ENCODE results near the gene NBPF8.
A peak's percentile ranks its signal among the peaks of the same experiment; 100 is the strongest.
"Not testable (repeated sequence)": the region's sequence is repeated elsewhere in the genome, so short reads cannot be mapped to it uniquely, and the experiment has no call there.

Gene NBPF8, protein sequence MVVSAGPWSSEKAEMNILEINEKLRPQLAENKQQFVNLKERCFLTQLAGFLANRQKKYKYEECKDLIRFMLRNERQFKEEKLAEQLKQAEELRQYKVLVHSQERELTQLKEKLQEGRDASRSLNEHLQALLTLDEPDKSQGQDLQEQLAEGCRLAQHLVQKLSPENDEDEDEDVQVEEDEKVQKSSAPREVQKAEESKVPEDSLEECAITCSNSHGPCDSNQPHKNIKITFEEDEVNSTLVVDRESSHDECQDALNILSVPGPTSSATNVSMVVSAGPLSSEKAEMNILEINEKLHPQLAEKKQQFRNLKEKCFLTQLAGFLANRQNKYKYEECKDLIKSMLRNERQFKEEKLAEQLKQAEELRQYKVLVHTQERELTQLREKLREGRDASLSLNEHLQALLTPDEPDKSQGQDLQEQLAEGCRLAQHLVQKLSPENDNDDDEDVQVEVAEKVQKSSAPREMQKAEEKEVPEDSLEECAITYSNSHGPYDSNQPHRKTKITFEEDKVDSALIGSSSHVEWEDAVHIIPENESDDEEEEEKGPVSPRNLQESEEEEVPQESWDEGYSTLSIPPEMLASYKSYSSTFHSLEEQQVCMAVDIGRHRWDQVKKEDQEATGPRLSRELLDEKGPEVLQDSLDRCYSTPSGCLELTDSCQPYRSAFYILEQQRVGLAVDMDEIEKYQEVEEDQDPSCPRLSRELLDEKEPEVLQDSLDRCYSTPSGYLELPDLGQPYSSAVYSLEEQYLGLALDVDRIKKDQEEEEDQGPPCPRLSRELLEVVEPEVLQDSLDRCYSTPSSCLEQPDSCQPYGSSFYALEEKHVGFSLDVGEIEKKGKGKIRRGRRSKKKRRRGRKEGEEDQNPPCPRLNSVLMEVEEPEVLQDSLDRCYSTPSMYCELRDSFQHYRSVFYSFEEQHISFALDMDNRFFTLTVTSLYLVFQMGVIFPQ

DNA sequence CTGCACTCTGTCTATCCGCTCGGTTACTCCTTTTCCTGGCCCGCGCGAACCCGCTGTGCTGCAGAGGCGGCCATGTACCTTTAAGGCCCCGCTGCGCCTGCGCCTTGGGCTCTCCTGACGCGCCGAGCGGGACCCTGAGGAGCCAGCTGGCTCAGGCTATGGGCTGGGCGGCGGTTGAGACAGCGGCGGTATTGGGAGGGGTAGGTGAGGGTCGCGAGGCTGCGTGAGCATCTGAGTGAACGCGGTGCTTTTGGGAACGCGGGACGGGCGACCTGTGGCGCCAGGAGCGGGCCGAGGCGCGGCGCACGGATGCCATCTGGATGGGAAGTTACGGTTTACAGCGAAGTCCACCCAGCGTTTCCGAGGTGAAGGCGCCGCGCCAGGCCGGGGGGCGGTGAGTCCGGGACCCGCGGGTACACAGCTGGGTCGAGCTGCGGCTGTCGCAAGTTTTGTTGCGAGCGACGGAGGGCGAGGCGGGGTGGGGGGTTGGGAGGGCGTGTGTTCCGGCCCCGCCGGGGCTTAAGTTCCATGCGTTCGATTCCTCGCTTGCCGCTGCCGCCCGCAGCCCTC is at the start of gene NBPF8:
Gene NBPF8, plus strand, starts transcription at position 125 of the 570 bp plus-strand sequence. CDS start 21,488 bp downstream, outside the sequence.
- Histone ChIP-seq H3K27ac (ENCODE audit: low read depth, low read length, poor library complexity, severe bottlenecking) (peak within 1 kb of the TSS; percentile 30), H3K4me2 (ENCODE audit: low read length) (peak within 1 kb of the TSS; percentile 76), H3K9ac (ENCODE audit: low read length) (peak within 1 kb of the TSS; percentile 59), H3K4me3 (ENCODE audit: low read depth, low read length, poor library complexity, severe bottlenecking) (peak within 1 kb of the TSS; percentile 64)
- H3K36me3 ChIP-seq (ENCODE audit: insufficient read depth, low read length); H3K9me3 ChIP-seq (ENCODE audit: low read length); H2AFZ ChIP-seq (ENCODE audit: low read length); H4K20me1 ChIP-seq (ENCODE audit: insufficient read depth, low read length); H3K27me3 ChIP-seq (ENCODE audit: insufficient read depth, low read length); H3K4me1 ChIP-seq (ENCODE audit: insufficient read depth, low read length, severe bottlenecking); H3K79me2 ChIP-seq (ENCODE audit: insufficient read depth, low read length); H3K9me2 ChIP-seq (ENCODE audit: low read depth, low read length); H3F3A ChIP-seq (ENCODE audit: insufficient read depth, low read length): not testable (repeated sequence)

DNA sequence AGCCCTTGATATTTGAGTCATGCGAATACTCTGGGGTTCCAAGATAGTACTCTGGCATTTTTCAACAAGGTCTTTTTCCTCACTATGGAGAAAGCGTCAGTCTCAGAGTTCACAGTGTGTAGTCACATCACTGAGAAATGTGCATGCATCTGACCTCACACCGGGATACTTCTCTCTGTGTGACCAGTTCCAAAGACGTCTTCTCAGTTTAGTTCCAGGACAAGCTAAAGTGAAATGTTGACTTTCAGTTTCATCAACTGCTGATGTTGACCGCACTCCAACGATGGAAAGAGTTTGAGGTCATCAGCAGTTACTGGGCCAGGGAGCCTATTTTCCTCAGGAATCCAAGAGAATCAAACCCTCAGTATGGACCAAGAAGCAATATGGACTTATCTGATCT is 47.1 kb upstream of the NBPF8 start:
- H2AFZ ChIP-seq (ENCODE audit: low read length); H3K9me3 ChIP-seq (ENCODE audit: low read length); H3K9ac ChIP-seq (ENCODE audit: low read length); H3K36me3 ChIP-seq (ENCODE audit: insufficient read depth, low read length); H3K9me2 ChIP-seq (ENCODE audit: low read depth, low read length); H3K4me3 ChIP-seq (ENCODE audit: low read depth, low read length, poor library complexity, severe bottlenecking); H3K79me2 ChIP-seq (ENCODE audit: insufficient read depth, low read length); H3K27me3 ChIP-seq (ENCODE audit: insufficient read depth, low read length); H4K20me1 ChIP-seq (ENCODE audit: insufficient read depth, low read length); H3F3A ChIP-seq (ENCODE audit: insufficient read depth, low read length); H3K4me1 ChIP-seq (ENCODE audit: insufficient read depth, low read length, severe bottlenecking); H3K27ac ChIP-seq (ENCODE audit: low read depth, low read length, poor library complexity, severe bottlenecking); H3K4me2 ChIP-seq (ENCODE audit: low read length): not testable (repeated sequence)

DNA sequence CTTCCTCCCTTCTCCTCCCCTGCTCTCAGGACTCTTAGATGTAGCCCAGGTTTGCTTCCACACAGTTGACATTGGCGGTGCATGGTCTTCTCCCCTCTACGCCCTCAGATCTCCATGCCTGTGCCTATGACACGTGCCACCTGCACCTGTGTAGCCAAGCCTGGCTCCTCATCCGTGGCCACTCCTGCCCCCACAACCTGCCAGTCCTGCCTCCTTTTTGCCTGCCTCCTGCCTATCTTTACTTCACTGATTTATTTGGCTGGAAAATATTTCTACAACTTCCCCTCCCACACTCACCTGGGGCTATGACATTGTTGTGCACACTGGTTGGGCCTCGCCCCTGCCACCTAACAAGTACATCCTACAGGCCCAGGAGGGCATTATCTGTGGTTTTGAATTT is 28.2 kb upstream of the NBPF8 start:
- not testable (repeated sequence) for H3K4me1 ChIP-seq (ENCODE audit: insufficient read depth, low read length, severe bottlenecking); H3K4me2 ChIP-seq (ENCODE audit: low read length); H3K79me2 ChIP-seq (ENCODE audit: insufficient read depth, low read length); H3K4me3 ChIP-seq (ENCODE audit: low read depth, low read length, poor library complexity, severe bottlenecking); H4K20me1 ChIP-seq (ENCODE audit: insufficient read depth, low read length); H3K9ac ChIP-seq (ENCODE audit: low read length); H3K36me3 ChIP-seq (ENCODE audit: insufficient read depth, low read length); H3K27ac ChIP-seq (ENCODE audit: low read depth, low read length, poor library complexity, severe bottlenecking); H3K27me3 ChIP-seq (ENCODE audit: insufficient read depth, low read length); H3K9me3 ChIP-seq (ENCODE audit: low read length); H2AFZ ChIP-seq (ENCODE audit: low read length); H3F3A ChIP-seq (ENCODE audit: insufficient read depth, low read length); H3K9me2 ChIP-seq (ENCODE audit: low read depth, low read length)

DNA sequence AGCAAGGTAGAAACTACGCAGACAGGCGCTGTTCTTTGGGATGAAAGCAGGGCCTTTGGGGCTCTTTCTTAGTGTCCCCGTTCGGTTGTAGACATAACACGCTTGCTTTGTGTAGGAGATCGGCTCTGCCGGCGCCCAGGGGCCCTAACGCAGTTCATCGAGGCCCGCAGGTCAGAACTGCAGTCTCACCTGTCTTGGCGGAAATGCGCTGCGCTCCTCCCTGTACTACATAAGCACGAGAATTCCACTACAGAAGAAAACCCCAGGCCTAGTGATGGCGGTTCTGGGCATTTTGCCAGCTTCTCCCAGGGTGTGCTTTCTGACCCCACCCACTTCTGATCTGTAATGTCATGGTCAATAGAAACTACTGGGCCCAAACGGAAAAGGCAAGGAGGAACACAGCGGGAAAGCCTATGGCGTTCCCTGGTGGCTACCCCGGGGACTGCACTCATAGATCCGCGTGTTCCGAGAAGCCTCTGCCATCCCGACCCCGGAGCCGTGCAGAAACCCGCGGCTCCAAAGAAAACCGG is 26.2 kb upstream of the NBPF8 start:
- H3K4me2 ChIP-seq (ENCODE audit: low read length); H3K27me3 ChIP-seq (ENCODE audit: insufficient read depth, low read length); H3K27ac ChIP-seq (ENCODE audit: low read depth, low read length, poor library complexity, severe bottlenecking); H3K79me2 ChIP-seq (ENCODE audit: insufficient read depth, low read length); H3F3A ChIP-seq (ENCODE audit: insufficient read depth, low read length); H3K9ac ChIP-seq (ENCODE audit: low read length); H4K20me1 ChIP-seq (ENCODE audit: insufficient read depth, low read length); H3K9me3 ChIP-seq (ENCODE audit: low read length); H3K36me3 ChIP-seq (ENCODE audit: insufficient read depth, low read length); H3K9me2 ChIP-seq (ENCODE audit: low read depth, low read length); H3K4me1 ChIP-seq (ENCODE audit: insufficient read depth, low read length, severe bottlenecking); H3K4me3 ChIP-seq (ENCODE audit: low read depth, low read length, poor library complexity, severe bottlenecking); H2AFZ ChIP-seq (ENCODE audit: low read length): not testable (repeated sequence)

DNA sequence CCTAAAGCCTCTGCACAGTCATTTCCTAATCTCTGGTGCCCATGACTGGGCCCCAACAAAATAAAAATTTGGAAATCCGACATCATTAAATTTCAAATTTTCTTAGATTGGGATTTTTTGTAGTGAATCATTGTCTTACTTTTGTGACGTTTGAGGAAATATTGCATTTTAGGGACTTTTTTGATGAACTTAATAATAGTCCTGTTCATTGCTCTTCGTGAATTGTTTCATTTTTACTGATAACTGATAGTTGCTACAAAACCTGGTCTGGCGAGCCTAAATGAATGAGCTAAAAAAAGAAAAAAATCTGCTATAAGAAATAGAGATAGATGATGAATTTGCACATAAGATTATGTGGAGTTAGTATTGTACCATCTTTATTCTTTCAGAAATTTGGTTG is 23.5 kb upstream of the NBPF8 start:
- H3K4me3 ChIP-seq (ENCODE audit: low read depth, low read length, poor library complexity, severe bottlenecking); H3K4me2 ChIP-seq (ENCODE audit: low read length); H3K9me2 ChIP-seq (ENCODE audit: low read depth, low read length); H3K27me3 ChIP-seq (ENCODE audit: insufficient read depth, low read length); H3K27ac ChIP-seq (ENCODE audit: low read depth, low read length, poor library complexity, severe bottlenecking); H3K79me2 ChIP-seq (ENCODE audit: insufficient read depth, low read length); H2AFZ ChIP-seq (ENCODE audit: low read length); H4K20me1 ChIP-seq (ENCODE audit: insufficient read depth, low read length); H3K9me3 ChIP-seq (ENCODE audit: low read length); H3F3A ChIP-seq (ENCODE audit: insufficient read depth, low read length); H3K4me1 ChIP-seq (ENCODE audit: insufficient read depth, low read length, severe bottlenecking); H3K36me3 ChIP-seq (ENCODE audit: insufficient read depth, low read length); H3K9ac ChIP-seq (ENCODE audit: low read length): not testable (repeated sequence)

DNA sequence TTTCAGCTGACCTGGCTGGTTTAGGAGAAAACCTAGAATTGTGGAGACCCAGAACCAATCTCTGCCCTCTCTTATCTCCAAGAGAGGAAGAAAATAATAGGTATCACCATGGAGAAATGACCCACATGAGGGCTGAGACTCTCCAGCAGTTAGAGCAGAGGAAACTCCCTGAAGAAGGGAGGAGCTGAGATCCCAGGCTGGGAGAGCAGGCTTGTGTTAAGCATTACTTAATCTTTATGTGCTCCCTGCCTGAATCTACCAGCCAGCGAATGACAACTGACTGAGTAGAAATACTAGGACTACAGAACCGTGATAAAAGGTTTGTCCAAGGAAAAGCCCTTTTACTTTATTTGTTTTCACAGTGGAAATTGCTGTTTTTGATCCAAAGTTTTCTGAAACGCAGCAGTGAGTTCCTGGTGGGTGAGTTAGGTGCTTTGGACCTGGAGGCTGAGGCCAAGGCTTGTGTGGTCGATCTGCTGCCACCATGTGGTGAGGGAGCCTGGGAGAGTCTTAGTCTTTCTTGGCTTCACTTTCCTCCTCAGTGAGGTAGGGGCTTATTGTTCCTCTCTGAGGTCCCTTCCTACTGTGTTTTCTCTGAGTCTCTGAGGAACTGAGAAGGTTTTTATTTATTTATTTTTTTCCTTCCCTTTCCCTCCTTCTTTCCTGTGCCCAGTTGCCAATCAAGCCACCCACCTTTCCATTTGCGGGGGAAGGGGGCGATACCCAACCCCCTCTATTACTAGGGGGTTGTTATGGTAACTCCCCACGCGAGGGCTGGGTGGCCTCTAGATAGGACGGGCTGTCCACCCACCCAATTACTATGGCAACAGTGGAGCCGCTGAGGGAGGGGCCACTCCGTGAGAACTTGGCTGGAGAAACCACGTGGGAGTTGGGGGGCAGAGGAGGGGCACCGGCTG is 21.3 kb upstream of the NBPF8 start:
- not testable (repeated sequence) for H4K20me1 ChIP-seq (ENCODE audit: insufficient read depth, low read length); H3K9me3 ChIP-seq (ENCODE audit: low read length); H3F3A ChIP-seq (ENCODE audit: insufficient read depth, low read length); H3K27ac ChIP-seq (ENCODE audit: low read depth, low read length, poor library complexity, severe bottlenecking); H2AFZ ChIP-seq (ENCODE audit: low read length); H3K9me2 ChIP-seq (ENCODE audit: low read depth, low read length); H3K4me2 ChIP-seq (ENCODE audit: low read length); H3K79me2 ChIP-seq (ENCODE audit: insufficient read depth, low read length); H3K27me3 ChIP-seq (ENCODE audit: insufficient read depth, low read length); H3K4me3 ChIP-seq (ENCODE audit: low read depth, low read length, poor library complexity, severe bottlenecking); H3K36me3 ChIP-seq (ENCODE audit: insufficient read depth, low read length); H3K9ac ChIP-seq (ENCODE audit: low read length); H3K4me1 ChIP-seq (ENCODE audit: insufficient read depth, low read length, severe bottlenecking)

All from OCI-LY1 (cell line).